Measurements from ENCODE around the gene INPP5E. TPM values are rescaled to one million over a fixed set of nuclear protein-coding genes. Genes with fewer than 3 reads are reported as not detected.

The INPP5E gene
- total and polyA plus RNA-seq, 10 of the 15 experiments (the other 5 are each of a cell fraction or from before 2014, with no cell fraction given), result 0.24 to 16.0 (median 5.3) TPM

- no peak for TF ChIP-seq NFYB (IDR thresholded peaks at IDR 0.05; ENCODE audit: insufficient read depth, low read depth, low read length)
- TF ChIP-seq ESRRA (IDR thresholded peaks at IDR 0.05; ENCODE audit: low read length), result no peak
- peak; percentile 49 for TF ChIP-seq LARP7 (IDR thresholded peaks at IDR 0.05)
- no peak for TF ChIP-seq CEBPB (IDR thresholded peaks at IDR 0.05; ENCODE audit: borderline replicate concordance in 1 of 2, low read depth in 2 of 2, low read length in 2 of 2)
- no peak for TF ChIP-seq BRCA1 (IDR thresholded peaks at IDR 0.05; ENCODE audit: low read depth, low read length)
- no peak for TF ChIP-seq EP300 (IDR thresholded peaks at IDR 0.05; ENCODE audit: borderline replicate concordance in 1 of 2, control insufficient read depth in 1 of 2, low read depth in 2 of 2, low read length in 2 of 2)
- peak; percentile 76; the same call in 1 of the 2 replicates for TF ChIP-seq TCF12 (IDR thresholded peaks at IDR 0.05; ENCODE audit: low read depth, low read length)
- TF ChIP-seq JUND (IDR thresholded peaks at IDR 0.05; ENCODE audit: low read depth, low read length), result no peak
- TF ChIP-seq YBX1 (IDR thresholded peaks at IDR 0.05), result no peak
- no peak for TF ChIP-seq ZNF384 (IDR thresholded peaks at IDR 0.05; ENCODE audit: borderline replicate concordance, low read depth, low read length)
- peak; percentile 93 for TF ChIP-seq CHD2 (IDR thresholded peaks at IDR 0.05; ENCODE audit: borderline replicate concordance, low read depth, low read length)
- peak; percentile 71 for TF ChIP-seq NBN (IDR thresholded peaks at IDR 0.05)
- TF ChIP-seq SIX5 (IDR thresholded peaks at IDR 0.05; ENCODE audit: low read depth, low read length, severe bottlenecking), result peak; percentile 24
- peak; percentile 67; the same call in 2 of the 3 replicates for TF ChIP-seq POU2F2 (IDR thresholded peaks at IDR 0.05; ENCODE audit: borderline replicate concordance, low read depth, low read length)
- peak; percentile 76 for TF ChIP-seq HCFC1 (IDR thresholded peaks at IDR 0.05; ENCODE audit: low read length)
- peak; percentile 80 to 92 for TF ChIP-seq BHLHE40 (IDR thresholded peaks at IDR 0.05; ENCODE audit: borderline replicate concordance in 1 of 2, low read depth in 2 of 2, low read length in 1 of 2)
- TF ChIP-seq MTA2 (IDR thresholded peaks at IDR 0.05; ENCODE audit: low read depth), result no peak
- TF ChIP-seq RAD51 (IDR thresholded peaks at IDR 0.05), result no peak
- no peak for TF ChIP-seq FOS (IDR thresholded peaks at IDR 0.05; ENCODE audit: borderline replicate concordance, extremely low read depth, insufficient read length)
- TF ChIP-seq HDAC6 (IDR thresholded peaks at IDR 0.05; ENCODE audit: unreplicated experiment), result no peak
- TF ChIP-seq MYB (IDR thresholded peaks at IDR 0.05; ENCODE audit: borderline replicate concordance, low read depth, low read length), result no peak
- TF ChIP-seq CHD1 (IDR thresholded peaks at IDR 0.05; ENCODE audit: low read depth, low read length), result no peak
- no peak; the same call in 1 of the 2 replicates for TF ChIP-seq GATAD2B (conservative IDR thresholded peaks at IDR 0.05; ENCODE audit: low read depth)
- TF ChIP-seq MYC (IDR thresholded peaks at IDR 0.05; ENCODE audit: insufficient read depth, insufficient read length, insufficient replicate concordance, low read length, severe bottlenecking), result no peak
- no peak for TF ChIP-seq ZBED1 (IDR thresholded peaks at IDR 0.05; ENCODE audit: borderline replicate concordance)
- peak; percentile 93 for TF ChIP-seq POLR2A (IDR thresholded peaks at IDR 0.05; ENCODE audit: low read depth, low read length)
- TF ChIP-seq ZBTB4 (CRISPR knock-in tag; IDR thresholded peaks at IDR 0.05), result no peak
- no peak for TF ChIP-seq DPF2 (IDR thresholded peaks at IDR 0.05)
- peak; percentile 80 for TF ChIP-seq SP1 (IDR thresholded peaks at IDR 0.05; ENCODE audit: low read depth, low read length)
- no peak for TF ChIP-seq PAX8 (IDR thresholded peaks at IDR 0.05)
- TF ChIP-seq RAD21 (IDR thresholded peaks at IDR 0.05; ENCODE audit: insufficient read depth, low read depth, low read length), result no peak
Measured at GRCh38 chr9:136410500-136411287, 29.0 kb downstream of the INPP5E start, which contains the start of the genes ENTR1 and PMPCA (continued).

Data from GM12878 (cell line).